SK-N-SH (cell line): ENCODE measurements around the gene FCRL2. TPM values are rescaled to one million over a fixed set of nuclear protein-coding genes. Genes with fewer than 3 reads are reported as not detected.

Experiments used
- CTCF ChIA-PET: fragments of 300-600, 350-600 bp; formaldehyde crosslinking; extraction: SDS; loops from one replicate; lab custom pipeline; 2021; lab: Yijun Ruan, JAX
- POLR2A ChIA-PET: fragments of 350-600 bp; sonication (Branson Sonifier 250); formaldehyde crosslinking; extraction: SDS; loops from one replicate; lab custom pipeline; 2020; ENCODE audit warnings: antibody characterized with exemption, inconsistent platforms; lab: Yijun Ruan, JAX
- DNase-seq: peaks from one replicate; pipeline ENCODE4 v3.0.0; 2012
- H2AFZ ChIP-seq: fragments of 200-600 bp; sonication (generic); 2 replicates; pipeline ENCODE4 v1.8.1; 2016; ENCODE audit warnings: antibody characterized with exemption, mild to moderate bottlenecking, low read depth
- H3F3A ChIP-seq: fragments of 200-600 bp; sonication (generic); replicated peaks from 2 replicates; pipeline ENCODE3; 2016; ENCODE audit warnings: antibody characterized with exemption, mild to moderate bottlenecking; ENCODE audit not compliant: insufficient read depth
- H3K27ac ChIP-seq, 2 experiments: fragments of 200-500 bp in 1 of 2; fragments of 200-600 bp in 1 of 2; sonication (Bioruptor generic) in 1 of 2; sonication (generic), shearing (Covaris generic) in 1 of 2; 2 replicates each; pipeline versions ENCODE4 v1.5.1 to v1.6.1; 2014 to 2016; ENCODE audit warnings: low read depth in 2 of 2, inconsistent platforms in 1 of 2, low read length in 1 of 2, mild to moderate bottlenecking in 1 of 2, mixed read lengths in 1 of 2
- H3K27me3 ChIP-seq: fragments of 200-600 bp; sonication (generic), shearing (Covaris generic); 2 replicates; pipeline ENCODE4 v1.6.1; 2016; ENCODE audit warnings: mixed run types; ENCODE audit not compliant: insufficient read depth
- H3K36me3 ChIP-seq, 2 experiments: fragments of 200-500 bp in 1 of 2; fragments of 200-600 bp in 1 of 2; sonication (Bioruptor generic) in 1 of 2; sonication (generic) in 1 of 2; replicated peaks in 1 of 2; 2 replicates each; pipeline versions ENCODE3 to v1.5.1; 2014 to 2016; ENCODE audit warnings: low read length in 1 of 2, mild to moderate bottlenecking in 1 of 2; ENCODE audit not compliant: insufficient read depth in 2 of 2, control insufficient read depth in 1 of 2
- H3K4me1 ChIP-seq, 2 experiments: fragments of 200-500 bp in 1 of 2; fragments of 200-600 bp in 1 of 2; sonication (Bioruptor generic) in 1 of 2; sonication (generic), shearing (Covaris generic) in 1 of 2; 2 replicates each; pipeline versions ENCODE4 v1.5.1 to v1.6.1; 2014 to 2016; ENCODE audit warnings: low read depth in 1 of 2, low read length in 1 of 2, mixed run types in 1 of 2; ENCODE audit not compliant: insufficient read depth in 2 of 2, control insufficient read depth in 1 of 2
- H3K4me2 ChIP-seq: fragments of 200-600 bp; sonication (generic), shearing (Covaris generic); 2 replicates; pipeline ENCODE4 v1.6.1; 2017; ENCODE audit warnings: mixed run types
- H3K4me3 ChIP-seq, 2 experiments: fragments of 200-500 bp in 1 of 2; fragments of 200-600 bp in 1 of 2; sonication (Bioruptor generic) in 1 of 2; sonication (generic), shearing (Covaris generic) in 1 of 2; 2 replicates each; pipeline versions ENCODE4 v1.5.1 to v1.8.1; 2014 to 2016; ENCODE audit warnings: low read depth in 2 of 2, inconsistent platforms in 1 of 2, low read length in 1 of 2, mild to moderate bottlenecking in 1 of 2, mixed read lengths in 1 of 2, moderate library complexity in 1 of 2
- H3K79me2 ChIP-seq: fragments of 200-600 bp; sonication (generic); 2 replicates; pipeline ENCODE4 v1.8.1; 2017; ENCODE audit warnings: mild to moderate bottlenecking; ENCODE audit not compliant: insufficient read depth
- H3K9ac ChIP-seq: fragments of 200-600 bp; sonication (generic); 2 replicates; pipeline ENCODE4 v1.6.1; 2017; ENCODE audit warnings: mixed run types
- H3K9me2 ChIP-seq: fragments of 200-600 bp; sonication (generic); 2 replicates; pipeline ENCODE4 v1.6.1; 2017; ENCODE audit warnings: mixed run types
- H3K9me3 ChIP-seq: fragments of 200-600 bp; sonication (generic); 2 replicates; pipeline ENCODE4 v1.6.1; 2017; ENCODE audit warnings: mixed run types, mild to moderate bottlenecking, moderate library complexity
- H4K20me1 ChIP-seq: fragments of 200-600 bp; sonication (generic); 2 replicates; pipeline ENCODE4 v1.6.1; 2017; ENCODE audit warnings: mild to moderate bottlenecking, mixed run types; ENCODE audit not compliant: insufficient read depth
- EZH2phosphoT487 ChIP-seq: fragments of 200-600 bp; sonication (generic); IDR thresholded peaks from 2 replicates; pipeline ENCODE4 v1.6.1; 2017; ENCODE audit warnings: low read depth, mixed run types, mild to moderate bottlenecking, antibody characterized with exemption, moderate library complexity, borderline replicate concordance
- FOXJ3 ChIP-seq: sonication (generic); formaldehyde crosslinking; IDR thresholded peaks from 2 replicates; pipeline ENCODE4 v1.5.1; 2020; ENCODE audit warnings: mild to moderate bottlenecking, missing genetic modification reagents
- GATA2 ChIP-seq: sonication (generic); formaldehyde crosslinking; IDR thresholded peaks from 2 replicates; pipeline ENCODE4 v1.5.0; 2020; ENCODE audit warnings: mild to moderate bottlenecking, missing genetic modification reagents
- IRF3 ChIP-seq: fragments of 150-350 bp; IDR thresholded peaks from 2 replicates; pipeline ENCODE4 v1.6.1; 2016; ENCODE audit warnings: mild to moderate bottlenecking, low read depth, low read length
- JUND ChIP-seq: IDR thresholded peaks from 2 replicates; pipeline ENCODE4 v1.4.0; 2012
- MAX ChIP-seq: IDR thresholded peaks from 2 replicates; pipeline ENCODE4 v1.4.0; 2012; ENCODE audit warnings: low read depth
- MEF2A ChIP-seq: IDR thresholded peaks from 2 replicates; pipeline ENCODE4 v1.4.0; 2012; ENCODE audit warnings: low read depth, borderline replicate concordance
- NFIC ChIP-seq: IDR thresholded peaks from 2 replicates; pipeline ENCODE4 v1.4.0; 2012; ENCODE audit warnings: borderline replicate concordance
- NRF1 ChIP-seq: IDR thresholded peaks from 2 replicates; pipeline ENCODE4 v1.6.1; 2012; ENCODE audit warnings: low read depth, mild to moderate bottlenecking, low read length
- POLR2AphosphoS5 ChIP-seq: IDR thresholded peaks from 2 replicates; pipeline ENCODE4 v1.6.1; 2012; ENCODE audit warnings: low read depth, low read length
- RFX5 ChIP-seq: IDR thresholded peaks from 2 replicates; pipeline ENCODE4 v1.6.1; 2012; ENCODE audit warnings: mild to moderate bottlenecking, improper control_type of control experiment, low read length
- SIN3A ChIP-seq: IDR thresholded peaks from 2 replicates; pipeline ENCODE4 v1.6.1; 2012; ENCODE audit warnings: low read depth, mild to moderate bottlenecking, low read length, moderate library complexity, borderline replicate concordance
- TAF1 ChIP-seq: IDR thresholded peaks from 2 replicates; pipeline ENCODE4 v1.6.1; 2012; ENCODE audit warnings: low read depth, mild to moderate bottlenecking, low read length, moderate library complexity, borderline replicate concordance
- USF2 ChIP-seq: fragments of 150-350 bp; IDR thresholded peaks from 2 replicates; pipeline ENCODE4 v1.6.1; 2017; ENCODE audit warnings: antibody characterized with exemption, low read length, low read depth, borderline replicate concordance
- ZBTB33 ChIP-seq: IDR thresholded peaks from 2 replicates; pipeline ENCODE4 v1.4.0; 2012; ENCODE audit warnings: low read depth, borderline replicate concordance
- WGBS: methylation state at CpG from one replicate; pipeline ENCODE4 v1.1.6; 2017; ENCODE audit warnings: low lambda C conversion rate; 5-methylcytosine and 5-hydroxymethylcytosine counted together
- polyA plus RNA-seq, 3 experiments: library from polyadenylated mRNA; depleted of rRNA; stranded (reverse); fragments of >200 nt; gene quantifications; 2 replicates each; pipeline ENCODE4 v1.2.3, GENCODE V29; 2012

Gene FCRL2
- polyA plus RNA-seq, 1 of the 3 experiments (the other 2 are of a cell fraction): not detected

GRCh38 chr1:157751283-157751682, 25.6 kb downstream of the FCRL2 start:
- H3K79me2 ChIP-seq: no peaks in the 10 kb centered on the region
- no peaks in the 10 kb centered on the region for H3K36me3 ChIP-seq
- POLR2A ChIA-PET: no interaction called here
- H4K20me1 ChIP-seq: no peaks in the 10 kb centered on the region
- no peaks in the 10 kb centered on the region for H3F3A ChIP-seq
- TF ChIP-seq SIN3A: no peak
- no peak for TF ChIP-seq EZH2phosphoT487
- TF ChIP-seq IRF3: no peak
- TF ChIP-seq MEF2A: no peak
- TF ChIP-seq POLR2AphosphoS5: no peak
- no peak for TF ChIP-seq NFIC
- TF ChIP-seq RFX5: no peak
- TF ChIP-seq FOXJ3: no peak
- no peak for TF ChIP-seq GATA2 (CRISPR knock-in tag)
- TF ChIP-seq USF2: no peak
- TF ChIP-seq MAX: no peak
- TF ChIP-seq, all 33 proteins: peak for 0
- CTCF ChIA-PET: interaction anchor here (1.5 kb wide), 1 partner anchor 19 kb away, joined by 3 read pairs; no protein-coding TSS in a partner anchor
- no peaks in the 10 kb centered on the region; the same call in 1 of the 2 replicates for H3K27me3 ChIP-seq
- H3K4me1 ChIP-seq: no peaks in the 10 kb centered on the region
- H3K4me3 ChIP-seq: no peak overlapping the region
- no peak overlapping the region for H2AFZ ChIP-seq
- no peaks in the 10 kb centered on the region for H3K9me3 ChIP-seq
- WGBS: 1% methylated on average over 3 of the region's 3 CpGs
- no peak overlapping the region for H3K27ac ChIP-seq
- H3K9me2 ChIP-seq: no peaks in the 10 kb centered on the region
- H3K9ac ChIP-seq: no peak overlapping the region
- DNase-seq: no peak
- no peak overlapping the region for H3K4me2 ChIP-seq

GRCh38 chr1:157748262-157748817, 28.6 kb downstream of the FCRL2 start:
- no peak for TF ChIP-seq ZBTB33
- no peak for TF ChIP-seq JUND
- TF ChIP-seq NFIC: no peak
- no peak for TF ChIP-seq NRF1
- no peak for TF ChIP-seq TAF1
- Histone ChIP-seq H3K27ac (no peak overlapping the region), H3K79me2 (no peaks in the 10 kb centered on the region), H3K9me3 (no peaks in the 10 kb centered on the region), H3K9ac (no peak overlapping the region), H3K4me2 (no peak overlapping the region), H3K27me3 (no peaks in the 10 kb centered on the region; the same call in 1 of the 2 replicates), H3K9me2 (no peaks in the 10 kb centered on the region), H3K4me1 (no peaks in the 10 kb centered on the region), H3F3A (no peaks in the 10 kb centered on the region), H3K4me3 (no peak overlapping the region), H4K20me1 (no peaks in the 10 kb centered on the region), H3K36me3 (no peaks in the 10 kb centered on the region), H2AFZ (no peak overlapping the region)
- ChIA-PET CTCF (no interaction called here), POLR2A (no interaction called here)
- WGBS: 3% methylated on average over 3 of the region's 3 CpGs
- no peak for DNase-seq
